Measurements from ENCODE around the gene FOSL2. TPM values are rescaled to one million over a fixed set of nuclear protein-coding genes. Genes with fewer than 3 reads are reported as not detected.

Gene FOSL2
- total and polyA plus RNA-seq, 4 donors = 4.5 to 14.2 (median 10.7) TPM

GRCh38 chr2:28451793-28452533 lies 59.3 kb downstream of the FOSL2 start:
- Histone ChIP-seq H3K9me3 (ENCODE audit: control insufficient read depth, insufficient read depth, low read length) (no peaks in the 10 kb centered on the region), H3K27ac (ENCODE audit: low read depth, low read length) (no peak overlapping the region), H3K4me1 (ENCODE audit: control insufficient read depth, insufficient read depth, low read length) (no peaks in the 10 kb centered on the region), H3K36me3 (ENCODE audit: control insufficient read depth, insufficient read depth, low read length) (no peaks in the 10 kb centered on the region), H3K4me3 (ENCODE audit: low read depth, low read length) (no peak overlapping the region), H3K27me3 (ENCODE audit: control insufficient read depth, insufficient read depth, low read length) (no peaks in the 10 kb centered on the region)
- 73% methylated on average over 13 of the region's 19 CpGs for WGBS (ENCODE audit: insufficient coverage)
- DNase-seq (ENCODE audit: low read depth in 4 of 6, low spot score in 6 of 6) = no peak

- no peaks in the 10 kb centered on the region for H3K4me1 ChIP-seq (ENCODE audit: control insufficient read depth, insufficient read depth, low read length)
- no peak overlapping the region for H3K4me3 ChIP-seq (ENCODE audit: low read depth, low read length)
- no peaks in the 10 kb centered on the region for H3K36me3 ChIP-seq (ENCODE audit: control insufficient read depth, insufficient read depth, low read length)
- WGBS (ENCODE audit: insufficient coverage) = 53% methylated on average over 6 of the region's 7 CpGs
- H3K9me3 ChIP-seq (ENCODE audit: control insufficient read depth, insufficient read depth, low read length) = no peaks in the 10 kb centered on the region
- DNase-seq (ENCODE audit: low read depth in 4 of 6, low spot score in 6 of 6) = peak in 2 of 6 donors; percentile 2 to 28
- H3K27ac ChIP-seq (ENCODE audit: low read depth, low read length) = no peak overlapping the region
- no peaks in the 10 kb centered on the region for H3K27me3 ChIP-seq (ENCODE audit: control insufficient read depth, insufficient read depth, low read length)
Observed at GRCh38 chr2:28452534-28453081, 60.0 kb downstream of the FOSL2 start.

GRCh38 chr2:28453396-28453795 lies 60.7 kb downstream of the FOSL2 start:
- 97% methylated on average over 8 of the region's 8 CpGs for WGBS (ENCODE audit: insufficient coverage)
- Histone ChIP-seq H3K9me3 (ENCODE audit: control insufficient read depth, insufficient read depth, low read length) (no peaks in the 10 kb centered on the region), H3K36me3 (ENCODE audit: control insufficient read depth, insufficient read depth, low read length) (no peaks in the 10 kb centered on the region), H3K27ac (ENCODE audit: low read depth, low read length) (no peak overlapping the region), H3K27me3 (ENCODE audit: control insufficient read depth, insufficient read depth, low read length) (no peaks in the 10 kb centered on the region), H3K4me1 (ENCODE audit: control insufficient read depth, insufficient read depth, low read length) (no peaks in the 10 kb centered on the region), H3K4me3 (ENCODE audit: low read depth, low read length) (no peak overlapping the region)
- no peak for DNase-seq (ENCODE audit: low read depth in 4 of 6, low spot score in 6 of 6)

GRCh38 chr2:28454016-28454930 lies 61.6 kb downstream of the FOSL2 start:
- 92% methylated on average over 12 of the region's 14 CpGs for WGBS (ENCODE audit: insufficient coverage)
- no peaks in the 10 kb centered on the region for H3K9me3 ChIP-seq (ENCODE audit: control insufficient read depth, insufficient read depth, low read length)
- no peak for DNase-seq (ENCODE audit: low read depth in 4 of 6, low spot score in 6 of 6)
- H3K27ac ChIP-seq (ENCODE audit: low read depth, low read length) = no peak overlapping the region
- no peaks in the 10 kb centered on the region for H3K4me1 ChIP-seq (ENCODE audit: control insufficient read depth, insufficient read depth, low read length)
- no peak overlapping the region for H3K4me3 ChIP-seq (ENCODE audit: low read depth, low read length)
- H3K27me3 ChIP-seq (ENCODE audit: control insufficient read depth, insufficient read depth, low read length) = no peaks in the 10 kb centered on the region
- H3K36me3 ChIP-seq (ENCODE audit: control insufficient read depth, insufficient read depth, low read length) = no peaks in the 10 kb centered on the region

- no peak for DNase-seq (ENCODE audit: low read depth in 4 of 6, low spot score in 6 of 6)
- no peaks in the 10 kb centered on the region for H3K36me3 ChIP-seq (ENCODE audit: control insufficient read depth, insufficient read depth, low read length)
- no peaks in the 10 kb centered on the region for H3K9me3 ChIP-seq (ENCODE audit: control insufficient read depth, insufficient read depth, low read length)
- H3K27me3 ChIP-seq (ENCODE audit: control insufficient read depth, insufficient read depth, low read length) = no peaks in the 10 kb centered on the region
- 84% methylated on average over 10 of the region's 10 CpGs for WGBS (ENCODE audit: insufficient coverage)
- no peaks in the 10 kb centered on the region for H3K4me1 ChIP-seq (ENCODE audit: control insufficient read depth, insufficient read depth, low read length)
- no peak overlapping the region for H3K4me3 ChIP-seq (ENCODE audit: low read depth, low read length)
- no peak overlapping the region for H3K27ac ChIP-seq (ENCODE audit: low read depth, low read length)
Observed at GRCh38 chr2:28457237-28457636, 64.6 kb downstream of the FOSL2 start.

GRCh38 chr2:28461056-28461455 lies 68.4 kb downstream of the FOSL2 start:
- no peak for DNase-seq (ENCODE audit: low read depth in 4 of 6, low spot score in 6 of 6)
- no peaks in the 10 kb centered on the region for H3K9me3 ChIP-seq (ENCODE audit: control insufficient read depth, insufficient read depth, low read length)
- WGBS (ENCODE audit: insufficient coverage) = 92% methylated on average over 2 of the region's 2 CpGs
- no peaks in the 10 kb centered on the region for H3K27me3 ChIP-seq (ENCODE audit: control insufficient read depth, insufficient read depth, low read length)
- H3K4me1 ChIP-seq (ENCODE audit: control insufficient read depth, insufficient read depth, low read length) = no peaks in the 10 kb centered on the region
- no peak overlapping the region for H3K27ac ChIP-seq (ENCODE audit: low read depth, low read length)
- H3K4me3 ChIP-seq (ENCODE audit: low read depth, low read length) = no peak overlapping the region
- H3K36me3 ChIP-seq (ENCODE audit: control insufficient read depth, insufficient read depth, low read length) = no peaks in the 10 kb centered on the region

- Histone ChIP-seq H3K27me3 (ENCODE audit: control insufficient read depth, insufficient read depth, low read length) (no peaks in the 10 kb centered on the region), H3K9me3 (ENCODE audit: control insufficient read depth, insufficient read depth, low read length) (no peaks in the 10 kb centered on the region), H3K27ac (ENCODE audit: low read depth, low read length) (no peak overlapping the region), H3K36me3 (ENCODE audit: control insufficient read depth, insufficient read depth, low read length) (no peaks in the 10 kb centered on the region), H3K4me1 (ENCODE audit: control insufficient read depth, insufficient read depth, low read length) (no peaks in the 10 kb centered on the region), H3K4me3 (ENCODE audit: low read depth, low read length) (no peak overlapping the region)
- no peak for DNase-seq (ENCODE audit: low read depth in 4 of 6, low spot score in 6 of 6)
Observed at GRCh38 chr2:28462122-28462521, 69.5 kb downstream of the FOSL2 start.

- no peak for DNase-seq (ENCODE audit: low read depth in 4 of 6, low spot score in 6 of 6)
- WGBS (ENCODE audit: insufficient coverage) = 95% methylated on average over 3 of the region's 6 CpGs
- Histone ChIP-seq H3K4me1 (ENCODE audit: control insufficient read depth, insufficient read depth, low read length) (no peaks in the 10 kb centered on the region), H3K27me3 (ENCODE audit: control insufficient read depth, insufficient read depth, low read length) (no peaks in the 10 kb centered on the region), H3K9me3 (ENCODE audit: control insufficient read depth, insufficient read depth, low read length) (no peaks in the 10 kb centered on the region), H3K27ac (ENCODE audit: low read depth, low read length) (no peak overlapping the region), H3K4me3 (ENCODE audit: low read depth, low read length) (no peak overlapping the region), H3K36me3 (ENCODE audit: control insufficient read depth, insufficient read depth, low read length) (no peaks in the 10 kb centered on the region)
Observed at GRCh38 chr2:28463211-28463816, 70.7 kb downstream of the FOSL2 start.

- 100% methylated on average over 4 of the region's 4 CpGs for WGBS (ENCODE audit: insufficient coverage)
Observed at GRCh38 chr2:28463893-28464292, 71.2 kb downstream of the FOSL2 start.

More at GRCh38 chr2:28463893-28464292, 71.2 kb downstream of the FOSL2 start:
- Histone ChIP-seq H3K27ac (ENCODE audit: low read depth, low read length) (no peak overlapping the region), H3K9me3 (ENCODE audit: control insufficient read depth, insufficient read depth, low read length) (no peaks in the 10 kb centered on the region), H3K4me3 (ENCODE audit: low read depth, low read length) (no peak overlapping the region), H3K27me3 (ENCODE audit: control insufficient read depth, insufficient read depth, low read length) (no peaks in the 10 kb centered on the region), H3K4me1 (ENCODE audit: control insufficient read depth, insufficient read depth, low read length) (no peaks in the 10 kb centered on the region), H3K36me3 (ENCODE audit: control insufficient read depth, insufficient read depth, low read length) (no peaks in the 10 kb centered on the region)
- DNase-seq (ENCODE audit: low read depth in 4 of 6, low spot score in 6 of 6) = no peak
